ENCODE measurements around the gene DNTTIP2. TPM values are rescaled to one million over a fixed set of nuclear protein-coding genes. Genes with fewer than 3 reads are reported as not detected.

Gene DNTTIP2
- total RNA-seq, 1 donor, result 23.5 TPM

DNA sequence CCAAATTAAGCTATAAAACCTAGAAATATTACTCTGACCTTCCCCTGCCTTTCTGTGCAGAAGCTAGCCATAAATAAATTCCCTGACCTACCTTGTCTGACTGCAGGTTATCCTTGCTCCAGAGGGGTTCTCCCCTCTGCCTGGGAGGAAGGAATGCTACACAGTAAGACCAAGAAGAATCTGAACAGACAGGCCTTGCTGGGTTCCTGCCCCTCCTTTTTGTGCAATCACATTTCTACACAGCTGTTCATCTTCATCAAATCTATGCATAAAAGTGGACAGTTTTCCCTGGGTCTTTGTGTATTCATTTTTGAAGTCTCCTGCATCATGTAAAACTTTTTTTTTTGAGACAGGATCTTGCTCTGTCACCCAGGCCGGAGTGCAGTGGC lies 50.6 kb downstream of the DNTTIP2 start:
- DNase-seq (ENCODE audit: insufficient read length, low spot score, missing footprints), result no peak
- Histone ChIP-seq H3K9me3 (ENCODE audit: low read depth, low read length) (peaks cover 6% of the 10 kb centered on the region), H3K79me2 (ENCODE audit: insufficient read depth, low read length) (no peaks in the 10 kb centered on the region), H3K27me3 (ENCODE audit: insufficient read depth, low read length) (no peaks in the 10 kb centered on the region), H3K4me2 (ENCODE audit: insufficient read depth, low read length) (no peak overlapping the region), H3K4me3 (ENCODE audit: insufficient read depth, low read length) (no peak overlapping the region), H4K20me1 (ENCODE audit: insufficient read depth, low read length) (no peaks in the 10 kb centered on the region), H3K27ac (ENCODE audit: low read depth, low read length) (no peak overlapping the region), H3K36me3 (ENCODE audit: insufficient read depth, low read length) (no peaks in the 10 kb centered on the region), H3K4me1 (ENCODE audit: insufficient read depth, low read length) (peaks cover 10% of the 10 kb centered on the region), H2AFZ (ENCODE audit: low read length) (no peak overlapping the region)
- TF ChIP-seq, protein P1, sequence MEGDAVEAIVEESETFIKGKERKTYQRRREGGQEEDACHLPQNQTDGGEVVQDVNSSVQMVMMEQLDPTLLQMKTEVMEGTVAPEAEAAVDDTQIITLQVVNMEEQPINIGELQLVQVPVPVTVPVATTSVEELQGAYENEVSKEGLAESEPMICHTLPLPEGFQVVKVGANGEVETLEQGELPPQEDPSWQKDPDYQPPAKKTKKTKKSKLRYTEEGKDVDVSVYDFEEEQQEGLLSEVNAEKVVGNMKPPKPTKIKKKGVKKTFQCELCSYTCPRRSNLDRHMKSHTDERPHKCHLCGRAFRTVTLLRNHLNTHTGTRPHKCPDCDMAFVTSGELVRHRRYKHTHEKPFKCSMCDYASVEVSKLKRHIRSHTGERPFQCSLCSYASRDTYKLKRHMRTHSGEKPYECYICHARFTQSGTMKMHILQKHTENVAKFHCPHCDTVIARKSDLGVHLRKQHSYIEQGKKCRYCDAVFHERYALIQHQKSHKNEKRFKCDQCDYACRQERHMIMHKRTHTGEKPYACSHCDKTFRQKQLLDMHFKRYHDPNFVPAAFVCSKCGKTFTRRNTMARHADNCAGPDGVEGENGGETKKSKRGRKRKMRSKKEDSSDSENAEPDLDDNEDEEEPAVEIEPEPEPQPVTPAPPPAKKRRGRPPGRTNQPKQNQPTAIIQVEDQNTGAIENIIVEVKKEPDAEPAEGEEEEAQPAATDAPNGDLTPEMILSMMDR (IDR thresholded peaks at IDR 0.05; ENCODE audit: extremely low read depth, low read depth, low read length), result no peak

DNA sequence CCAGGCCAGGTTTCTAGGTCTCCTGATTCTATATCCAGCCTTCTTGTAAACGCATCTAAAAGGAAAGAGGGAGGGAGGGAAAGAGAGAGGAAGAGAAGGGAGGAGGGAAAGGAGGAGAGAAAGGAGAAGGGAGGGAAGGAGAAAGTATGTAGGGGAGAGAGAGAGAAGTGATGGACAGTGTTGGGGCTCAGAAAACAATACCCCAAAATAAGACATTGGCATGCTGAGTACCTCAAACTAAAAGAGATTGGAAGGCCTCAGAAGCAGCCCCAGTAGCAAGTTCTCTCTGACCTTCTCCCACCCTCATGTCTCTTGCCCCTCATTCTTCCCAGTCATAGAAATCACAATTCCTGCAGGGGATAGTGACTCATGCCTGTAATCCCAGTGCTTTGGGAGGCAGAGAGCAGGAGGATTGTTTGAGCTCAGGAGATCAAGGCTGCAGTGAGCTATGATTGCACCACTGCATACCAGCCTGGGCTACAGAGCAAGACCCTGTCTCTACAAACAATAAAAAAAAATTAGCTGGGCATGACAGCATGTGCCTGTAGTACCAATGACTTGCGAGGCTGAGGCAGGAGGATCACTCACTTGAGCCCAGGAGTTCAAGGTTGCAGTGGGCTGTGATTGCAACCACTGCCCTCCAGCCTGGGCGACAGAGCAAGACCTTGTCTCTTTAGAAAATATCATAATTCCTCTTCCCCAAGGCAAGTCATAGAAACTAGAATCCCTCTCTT lies 51.2 kb downstream of the DNTTIP2 start:
- TF ChIP-seq, protein P1 (IDR thresholded peaks at IDR 0.05; ENCODE audit: extremely low read depth, low read depth, low read length), result no peak
- no peaks in the 10 kb centered on the region for H4K20me1 ChIP-seq (ENCODE audit: insufficient read depth, low read length)
- H3K27me3 ChIP-seq (ENCODE audit: insufficient read depth, low read length), result no peaks in the 10 kb centered on the region
- peaks cover 10% of the 10 kb centered on the region for H3K4me1 ChIP-seq (ENCODE audit: insufficient read depth, low read length)
- H2AFZ ChIP-seq (ENCODE audit: low read length), result no peak overlapping the region
- no peak overlapping the region for H3K4me3 ChIP-seq (ENCODE audit: insufficient read depth, low read length)
- no peak overlapping the region for H3K4me2 ChIP-seq (ENCODE audit: insufficient read depth, low read length)
- H3K9me3 ChIP-seq (ENCODE audit: low read depth, low read length), result peaks cover under 1% of the 10 kb centered on the region
- no peak overlapping the region for H3K27ac ChIP-seq (ENCODE audit: low read depth, low read length)
- peak; percentile 45 for DNase-seq (ENCODE audit: insufficient read length, low spot score, missing footprints)
- no peaks in the 10 kb centered on the region for H3K36me3 ChIP-seq (ENCODE audit: insufficient read depth, low read length)
- no peaks in the 10 kb centered on the region for H3K79me2 ChIP-seq (ENCODE audit: insufficient read depth, low read length)

DNA sequence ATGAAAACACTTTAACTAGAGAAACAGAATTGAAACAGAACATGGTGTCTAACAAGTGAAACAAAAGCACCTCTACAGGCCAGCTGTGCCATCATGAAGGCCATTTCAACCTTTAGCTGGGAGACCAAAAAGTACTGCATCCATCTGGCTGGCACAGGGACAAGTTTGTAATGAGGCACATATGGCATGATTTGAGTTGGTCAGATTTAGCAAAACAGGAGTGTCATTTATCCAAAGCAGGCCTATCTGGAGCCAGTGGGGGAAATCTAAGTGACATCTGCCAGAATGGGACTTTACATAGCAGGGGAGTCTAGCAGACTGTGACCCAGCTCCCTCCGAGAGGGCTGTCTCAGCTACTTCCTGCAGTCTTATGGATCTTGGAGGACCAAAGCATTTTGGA lies 51.9 kb downstream of the DNTTIP2 start:
- Histone ChIP-seq H3K79me2 (ENCODE audit: insufficient read depth, low read length) (no peaks in the 10 kb centered on the region), H3K27ac (ENCODE audit: low read depth, low read length) (no peak overlapping the region), H3K4me3 (ENCODE audit: insufficient read depth, low read length) (no peak overlapping the region), H4K20me1 (ENCODE audit: insufficient read depth, low read length) (no peaks in the 10 kb centered on the region), H3K9me3 (ENCODE audit: low read depth, low read length) (no peaks in the 10 kb centered on the region), H3K36me3 (ENCODE audit: insufficient read depth, low read length) (no peaks in the 10 kb centered on the region), H2AFZ (ENCODE audit: low read length) (no peak overlapping the region), H3K4me1 (ENCODE audit: insufficient read depth, low read length) (peaks cover 10% of the 10 kb centered on the region), H3K4me2 (ENCODE audit: insufficient read depth, low read length) (no peak overlapping the region), H3K27me3 (ENCODE audit: insufficient read depth, low read length) (no peaks in the 10 kb centered on the region)
- no peak for DNase-seq (ENCODE audit: insufficient read length, low spot score, missing footprints)
- TF ChIP-seq, protein P1 (IDR thresholded peaks at IDR 0.05; ENCODE audit: extremely low read depth, low read depth, low read length), result no peak

DNA sequence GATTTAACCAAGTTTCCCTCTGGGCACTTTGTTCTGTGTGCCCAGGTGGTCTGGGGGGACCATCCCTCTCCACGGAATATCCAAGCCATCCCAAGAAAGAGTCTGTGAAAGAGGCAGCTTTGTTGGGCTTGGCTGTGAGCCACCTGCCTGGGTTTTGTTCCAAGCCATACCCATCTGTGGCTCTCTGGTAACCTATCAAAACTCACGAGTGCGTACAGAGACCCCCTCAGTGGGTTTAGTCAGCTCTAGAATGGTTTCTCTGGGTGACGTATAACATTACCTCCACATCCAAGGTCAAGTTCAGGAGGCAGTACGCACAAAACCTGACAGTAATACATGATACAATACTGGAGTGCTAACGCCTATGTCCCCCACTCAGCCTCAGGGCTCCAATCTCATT lies 54.2 kb downstream of the DNTTIP2 start:
- Histone ChIP-seq H3K4me1 (ENCODE audit: insufficient read depth, low read length) (peaks cover 10% of the 10 kb centered on the region), H3K4me2 (ENCODE audit: insufficient read depth, low read length) (no peak overlapping the region), H3K27me3 (ENCODE audit: insufficient read depth, low read length) (no peaks in the 10 kb centered on the region), H3K4me3 (ENCODE audit: insufficient read depth, low read length) (no peak overlapping the region), H4K20me1 (ENCODE audit: insufficient read depth, low read length) (no peaks in the 10 kb centered on the region), H3K27ac (ENCODE audit: low read depth, low read length) (no peak overlapping the region), H3K9me3 (ENCODE audit: low read depth, low read length) (no peaks in the 10 kb centered on the region), H3K36me3 (ENCODE audit: insufficient read depth, low read length) (no peaks in the 10 kb centered on the region), H3K79me2 (ENCODE audit: insufficient read depth, low read length) (no peaks in the 10 kb centered on the region), H2AFZ (ENCODE audit: low read length) (no peak overlapping the region)
- DNase-seq (ENCODE audit: insufficient read length, low spot score, missing footprints), result no peak
- TF ChIP-seq, protein P1 (IDR thresholded peaks at IDR 0.05; ENCODE audit: extremely low read depth, low read depth, low read length), result no peak

All from osteoblast (primary cell).